C4-2B (cell line): ENCODE results near the gene GBE1.

ENCODE experiments used
- ZFX ChIP-seq: fragments of 450-650 bp; IDR thresholded peaks from 2 replicates; pipeline ENCODE4 v1.6.1; 2017
- TF ChIP-seq, protein P1 (sequence below): fragments of 450-650 bp; conservative IDR thresholded peaks from 2 replicates; pipeline ENCODE4 v1.5.1; 2017; ENCODE audit warnings: mild to moderate bottlenecking

DNA sequence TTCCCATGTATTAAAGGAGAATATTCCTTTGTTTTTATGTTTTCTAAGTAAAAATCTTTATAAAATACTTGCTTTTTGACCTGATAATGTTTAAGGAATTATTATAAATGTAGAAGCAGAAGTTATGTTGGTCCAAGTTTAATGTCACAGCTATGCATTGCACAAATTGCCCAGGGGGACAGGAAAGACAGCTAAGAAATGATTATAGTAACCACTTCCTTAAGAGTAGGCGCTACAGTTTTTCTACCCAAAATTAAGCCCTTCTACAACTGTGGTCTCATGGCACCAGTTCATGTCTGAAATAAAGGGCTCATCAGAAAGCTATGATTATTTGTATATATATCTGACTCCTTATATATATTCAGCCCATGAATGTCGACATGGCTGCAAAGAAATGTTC lies 176.4 kb downstream of the GBE1 start:
- TF ChIP-seq, protein P1, sequence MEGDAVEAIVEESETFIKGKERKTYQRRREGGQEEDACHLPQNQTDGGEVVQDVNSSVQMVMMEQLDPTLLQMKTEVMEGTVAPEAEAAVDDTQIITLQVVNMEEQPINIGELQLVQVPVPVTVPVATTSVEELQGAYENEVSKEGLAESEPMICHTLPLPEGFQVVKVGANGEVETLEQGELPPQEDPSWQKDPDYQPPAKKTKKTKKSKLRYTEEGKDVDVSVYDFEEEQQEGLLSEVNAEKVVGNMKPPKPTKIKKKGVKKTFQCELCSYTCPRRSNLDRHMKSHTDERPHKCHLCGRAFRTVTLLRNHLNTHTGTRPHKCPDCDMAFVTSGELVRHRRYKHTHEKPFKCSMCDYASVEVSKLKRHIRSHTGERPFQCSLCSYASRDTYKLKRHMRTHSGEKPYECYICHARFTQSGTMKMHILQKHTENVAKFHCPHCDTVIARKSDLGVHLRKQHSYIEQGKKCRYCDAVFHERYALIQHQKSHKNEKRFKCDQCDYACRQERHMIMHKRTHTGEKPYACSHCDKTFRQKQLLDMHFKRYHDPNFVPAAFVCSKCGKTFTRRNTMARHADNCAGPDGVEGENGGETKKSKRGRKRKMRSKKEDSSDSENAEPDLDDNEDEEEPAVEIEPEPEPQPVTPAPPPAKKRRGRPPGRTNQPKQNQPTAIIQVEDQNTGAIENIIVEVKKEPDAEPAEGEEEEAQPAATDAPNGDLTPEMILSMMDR = no peak
- no peak for TF ChIP-seq ZFX
